Breast epithelium (tissue), 4 donors: ENCODE data around the gene MAGIX. TPM values are rescaled to one million over a fixed set of nuclear protein-coding genes. Genes with fewer than 3 reads are reported as not detected.
A peak's percentile ranks its signal among the peaks of the same experiment; 100 is the strongest.

Experiments used
- DNase-seq, 2 donors: peaks; one replicate each; pipeline ENCODE4 v3.0.0-alpha.2; 2019; ENCODE audit warnings: low spot score in 2 of 2
- H3K27ac ChIP-seq, 2 donors: fragments of 200-600 bp; sonication (generic) in 1 of 2; one replicate each; pipeline ENCODE4 v1.5.1; 2016 to 2019; ENCODE audit warnings: mild to moderate bottlenecking in 1 of 2
- H3K27me3 ChIP-seq, 2 donors: fragments of 200-600 bp; sonication (generic) in 1 of 2; one replicate each; pipeline versions ENCODE4 v1.5.1 to v1.6.0; 2017 to 2019; ENCODE audit warnings: control low read depth in 1 of 2, mild to moderate bottlenecking in 1 of 2
- H3K36me3 ChIP-seq: fragments of 200-600 bp; one replicate; pipeline ENCODE4 v1.5.1; 2019
- H3K4me1 ChIP-seq, 2 donors: fragments of 200-600 bp; sonication (generic); one replicate each; pipeline ENCODE4 v1.5.1; 2016 to 2019; ENCODE audit warnings: control low read depth in 1 of 2
- H3K4me3 ChIP-seq, 3 donors: fragments of 200-600 bp; sonication (generic); 1 replicate in 2 of 3; 2 replicates in 1 of 3; pipeline ENCODE4 v1.5.1; 2016 to 2019; ENCODE audit warnings: mild to moderate bottlenecking in 3 of 3, moderate library complexity in 2 of 3
- H3K9me3 ChIP-seq, 2 donors: fragments of 200-600 bp; sonication (generic) in 1 of 2; one replicate each; pipeline ENCODE4 v1.5.1; 2016 to 2019; ENCODE audit warnings: control low read depth in 1 of 2
- POLR2A ChIP-seq: fragments of 450-650 bp; IDR thresholded peaks from one replicate; pipeline ENCODE4 v1.6.1; 2016; ENCODE audit warnings: antibody characterized with exemption, mild to moderate bottlenecking, moderate library complexity
- POLR2AphosphoS5 ChIP-seq, 3 donors: sonication (generic); formaldehyde crosslinking; IDR thresholded peaks; one replicate each; pipeline ENCODE4 v1.6.1; 2017; ENCODE audit warnings: antibody characterized with exemption in 3 of 3
- intact Hi-C: fragments of 100-400 bp; cut with DNase I; formaldehyde crosslinking; loops from one replicate; pipeline ENCODE4 v1.15.1; 2023; ENCODE audit warnings: low total_unique reads
- total RNA-seq, 3 donors: library from RNA; depleted of rRNA; stranded (reverse); fragments of >200 nt; gene quantifications; one replicate each; pipeline ENCODE4 v1.1.0, GENCODE V29; 2016
- TF ChIP-seq, protein P1 (sequence below), 3 donors: fragments of 450-650 bp; IDR thresholded peaks; one replicate each; pipeline ENCODE4 v1.5.1; 2016 to 2017; ENCODE audit warnings: antibody characterized with exemption in 3 of 3, mild to moderate bottlenecking in 3 of 3, moderate library complexity in 3 of 3

MAGIX gene
- total RNA-seq, 3 donors from 2014 or later = 1.3 to 12.4 (median 4.9) TPM

DNA sequence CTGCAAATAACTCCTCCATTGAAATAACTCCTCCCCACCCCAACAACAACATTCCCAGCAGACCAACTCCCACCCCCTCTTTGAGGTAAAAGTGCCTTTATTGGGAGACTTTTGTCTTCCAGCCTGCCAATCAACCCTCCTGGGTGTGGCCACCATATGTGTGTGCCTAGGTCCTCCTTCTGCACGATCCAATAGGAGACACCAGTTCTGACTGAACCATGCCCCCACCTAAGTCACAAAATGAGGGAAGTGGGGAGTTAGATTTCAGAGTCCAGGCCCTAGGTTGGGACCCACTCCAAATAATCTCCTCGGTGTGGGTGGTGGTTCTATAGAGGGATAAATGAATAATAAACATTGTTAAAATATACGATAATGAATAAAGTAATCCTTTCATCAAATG, 12.2 kb downstream of the MAGIX start:
- intact Hi-C loops = loop anchor here (5.0 kb wide), 1 partner anchor 77 kb away; no protein-coding TSS in a partner anchor
- Histone ChIP-seq H3K9me3 (no peaks in the 10 kb centered on the region), H3K4me1 (no peaks in the 10 kb centered on the region), H3K36me3 (no peaks in the 10 kb centered on the region), H3K4me3 (no peak overlapping the region), H3K27me3 (peaks cover 0 to 14% of the 10 kb centered on the region in 2 donors), H3K27ac (no peak overlapping the region)
- DNase-seq = no peak
- TF ChIP-seq, protein P1, sequence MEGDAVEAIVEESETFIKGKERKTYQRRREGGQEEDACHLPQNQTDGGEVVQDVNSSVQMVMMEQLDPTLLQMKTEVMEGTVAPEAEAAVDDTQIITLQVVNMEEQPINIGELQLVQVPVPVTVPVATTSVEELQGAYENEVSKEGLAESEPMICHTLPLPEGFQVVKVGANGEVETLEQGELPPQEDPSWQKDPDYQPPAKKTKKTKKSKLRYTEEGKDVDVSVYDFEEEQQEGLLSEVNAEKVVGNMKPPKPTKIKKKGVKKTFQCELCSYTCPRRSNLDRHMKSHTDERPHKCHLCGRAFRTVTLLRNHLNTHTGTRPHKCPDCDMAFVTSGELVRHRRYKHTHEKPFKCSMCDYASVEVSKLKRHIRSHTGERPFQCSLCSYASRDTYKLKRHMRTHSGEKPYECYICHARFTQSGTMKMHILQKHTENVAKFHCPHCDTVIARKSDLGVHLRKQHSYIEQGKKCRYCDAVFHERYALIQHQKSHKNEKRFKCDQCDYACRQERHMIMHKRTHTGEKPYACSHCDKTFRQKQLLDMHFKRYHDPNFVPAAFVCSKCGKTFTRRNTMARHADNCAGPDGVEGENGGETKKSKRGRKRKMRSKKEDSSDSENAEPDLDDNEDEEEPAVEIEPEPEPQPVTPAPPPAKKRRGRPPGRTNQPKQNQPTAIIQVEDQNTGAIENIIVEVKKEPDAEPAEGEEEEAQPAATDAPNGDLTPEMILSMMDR (IDR thresholded peaks at IDR 0.05) = no peak
- TF ChIP-seq POLR2AphosphoS5 (IDR thresholded peaks at IDR 0.05) (no peak), POLR2A (no peak)

DNA sequence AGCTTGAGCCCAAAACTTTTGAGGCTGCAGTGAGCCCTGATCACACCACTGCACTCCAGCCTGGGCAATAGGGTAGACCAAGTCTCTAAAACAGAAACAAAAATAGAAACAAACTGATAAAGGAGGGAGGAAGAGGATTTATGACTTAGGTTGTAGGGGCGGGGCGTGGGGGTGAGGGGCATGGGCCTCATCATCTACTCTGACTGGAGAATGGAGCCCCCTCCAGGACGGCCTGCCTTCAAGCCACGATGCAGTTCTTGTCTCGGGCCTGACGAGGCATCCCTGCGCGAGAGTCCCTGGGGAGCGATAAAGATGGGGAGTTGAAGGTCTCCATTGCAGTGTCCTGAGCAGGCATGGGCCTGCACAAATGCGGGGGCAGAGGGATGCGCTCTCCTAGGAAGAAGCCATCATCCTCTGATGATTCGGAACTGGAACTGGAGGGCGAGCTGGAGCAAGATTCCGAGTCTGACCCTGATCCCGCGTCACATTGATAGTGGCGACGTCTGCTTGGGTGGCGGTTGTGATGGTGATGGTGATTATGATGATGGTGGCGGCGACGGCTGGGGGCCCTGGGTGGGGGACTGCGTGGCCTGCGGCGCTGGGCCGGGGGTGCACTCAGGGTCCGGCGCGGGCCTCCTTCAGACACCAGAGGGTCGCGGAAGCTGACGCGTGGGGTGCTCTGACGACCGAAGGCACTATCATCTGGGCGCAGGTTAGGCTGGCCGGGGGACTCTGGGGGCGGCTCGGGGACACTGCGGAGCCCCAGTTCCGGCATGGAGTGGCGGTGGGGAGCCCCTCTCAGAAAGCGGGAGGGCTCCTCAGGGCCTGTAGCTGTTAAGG, 13.1 kb downstream of the MAGIX start:
- intact Hi-C loops = loop anchor here (5.0 kb wide), 1 partner anchor 78 kb away; no protein-coding TSS in a partner anchor
- H3K9me3 ChIP-seq = no peaks in the 10 kb centered on the region
- peak overlapping the region in 1 of 2 donors; percentile 12 for H3K27ac ChIP-seq
- peaks cover 0 to 14% of the 10 kb centered on the region in 2 donors for H3K27me3 ChIP-seq
- H3K36me3 ChIP-seq = no peaks in the 10 kb centered on the region
- DNase-seq = no peak
- H3K4me1 ChIP-seq = no peaks in the 10 kb centered on the region
- H3K4me3 ChIP-seq = no peak overlapping the region
- TF ChIP-seq, protein P1 (IDR thresholded peaks at IDR 0.05) = no peak
- TF ChIP-seq POLR2A (no peak), POLR2AphosphoS5 (IDR thresholded peaks at IDR 0.05) (no peak)

DNA sequence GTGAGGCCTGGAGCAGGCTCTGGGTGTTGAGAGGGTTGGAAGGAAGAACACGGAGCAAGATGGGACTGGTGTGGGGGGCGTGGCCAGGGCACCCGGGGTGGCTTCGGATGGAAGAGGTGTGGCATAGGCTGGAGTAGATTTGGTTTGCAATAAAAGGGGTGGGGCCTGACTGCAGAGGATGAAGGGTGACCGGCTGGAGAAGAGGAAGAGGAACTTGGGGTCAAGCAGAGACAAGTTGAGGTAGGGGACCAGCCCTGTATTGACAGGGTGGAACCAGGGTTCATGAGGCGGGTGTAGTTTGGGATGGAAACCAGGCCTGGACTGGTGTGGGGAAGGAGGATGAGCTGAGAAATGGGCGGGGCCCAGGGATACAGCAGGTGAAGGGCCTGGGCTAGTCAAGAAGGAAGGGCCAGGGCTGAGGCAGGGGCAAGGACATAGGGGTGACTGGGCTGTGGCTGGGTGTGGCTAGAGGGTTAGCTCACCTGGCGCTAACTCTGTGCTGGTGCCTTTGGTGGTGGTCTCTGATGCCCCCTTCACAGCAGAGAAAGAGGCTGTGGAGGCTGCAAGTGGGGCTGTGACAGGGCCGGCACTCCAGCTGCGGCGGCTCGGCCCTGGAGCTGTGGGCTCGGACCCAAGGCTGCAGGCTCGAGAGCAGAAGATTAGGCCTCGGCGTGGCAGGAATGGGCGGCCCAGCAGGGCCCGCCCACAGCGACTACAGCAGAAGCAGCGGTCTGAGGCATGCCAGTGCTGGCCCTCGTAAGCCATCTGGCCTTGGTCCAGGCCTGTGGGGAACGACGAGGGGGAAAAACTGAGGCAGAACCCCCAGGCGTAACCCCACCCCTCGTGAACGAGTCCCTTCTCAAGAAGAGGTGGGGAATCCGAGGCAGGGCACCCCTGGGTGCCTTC, 14.1 kb downstream of the MAGIX start:
- TF ChIP-seq POLR2AphosphoS5 (IDR thresholded peaks at IDR 0.05) (no peak), POLR2A (no peak)
- TF ChIP-seq, protein P1 (IDR thresholded peaks at IDR 0.05) = no peak
- Histone ChIP-seq H3K4me1 (no peaks in the 10 kb centered on the region), H3K27me3 (peaks cover 0 to 14% of the 10 kb centered on the region in 2 donors), H3K27ac (peak overlapping the region in 1 of 2 donors; percentile 32), H3K4me3 (no peak overlapping the region), H3K36me3 (no peaks in the 10 kb centered on the region), H3K9me3 (no peaks in the 10 kb centered on the region)
- intact Hi-C loops = loop anchor here (5.0 kb wide), 1 partner anchor 79 kb away; no protein-coding TSS in a partner anchor
- no peak for DNase-seq

DNA sequence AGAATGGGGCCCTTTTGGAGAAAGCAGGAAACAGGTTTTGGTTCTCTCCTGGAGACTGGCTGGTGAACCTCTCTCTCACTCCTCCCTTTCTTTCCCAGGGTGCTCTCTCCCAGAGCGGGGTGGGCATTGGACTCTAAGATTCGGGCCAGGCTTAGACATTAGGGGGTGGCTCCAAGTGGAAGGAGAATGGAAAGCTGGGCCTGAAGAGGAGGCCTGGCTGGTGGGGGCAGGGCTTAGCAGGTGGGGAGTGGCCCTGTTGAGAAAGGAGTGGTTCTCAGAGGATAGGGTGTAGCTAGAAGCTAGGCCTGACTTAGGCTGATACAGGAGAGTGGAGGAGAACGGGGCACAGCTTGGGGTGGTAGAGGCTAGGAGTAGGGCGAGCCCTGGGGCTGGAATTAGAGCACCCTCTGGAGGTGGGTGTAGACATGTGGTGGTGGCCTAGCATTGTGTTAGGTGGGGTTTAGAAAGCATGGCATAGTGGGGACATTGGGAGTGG, 14.8 kb downstream of the MAGIX start:
- TF ChIP-seq POLR2AphosphoS5 (IDR thresholded peaks at IDR 0.05) (no peak), POLR2A (no peak)
- TF ChIP-seq, protein P1 (IDR thresholded peaks at IDR 0.05) = no peak
- DNase-seq = no peak
- Histone ChIP-seq H3K36me3 (no peaks in the 10 kb centered on the region), H3K9me3 (no peaks in the 10 kb centered on the region), H3K4me3 (no peak overlapping the region), H3K27me3 (peaks cover 0 to 14% of the 10 kb centered on the region in 2 donors), H3K27ac (peak overlapping the region in 1 of 2 donors; percentile 32), H3K4me1 (no peaks in the 10 kb centered on the region)
- intact Hi-C loops = loop anchor here (5.0 kb wide), 1 partner anchor 80 kb away; no protein-coding TSS in a partner anchor
